K562 (cell line): ENCODE data around the gene MAGI3. TPM values are rescaled to one million over a fixed set of nuclear protein-coding genes. Genes with fewer than 3 reads are reported as not detected.

ENCODE experiments used
- ATAC-seq: fragments of 200-7000 bp; cut with Tn5 transposase; 3 replicates; pipeline ENCODE4 v1.9.1; 2020; ENCODE audit warnings: moderate library complexity
- BruUV-seq: library from RNA; stranded (reverse); fragments of 400-500 nt; replicated peaks from 2 replicates; lab custom pipeline; 2021; lab: Mats Ljungman, UMichigan
- CTCF ChIA-PET: fragments of 300-600 bp; formaldehyde crosslinking; extraction: SDS; loops from one replicate; lab custom pipeline; 2021; ENCODE audit warnings: low intra/inter-chr PET ratio; lab: Yijun Ruan, JAX
- POLR2A ChIA-PET: fragments of 300-600, 350-650 bp; sonication (Branson Sonifier 250); formaldehyde crosslinking; extraction: SDS; loops from one replicate; lab custom pipeline; 2021; ENCODE audit warnings: antibody characterized with exemption, inconsistent platforms; lab: Yijun Ruan, JAX
- DNase-seq, 4 experiments: peaks; one replicate each; pipeline versions ENCODE4 v3.0.0 to v3.0.0-alpha.2; 2011 to 2018; ENCODE audit warnings: low spot score in 3 of 4, mixed read lengths in 3 of 4; ENCODE audit errors: extremely low read depth in 1 of 4
- FAIRE-seq: peaks from 2 replicates; lab custom pipeline; 2011; peaks lifted over from hg19 to GRCh38; lab: Jason Lieb, UNC
- H2AFZ ChIP-seq: 2 replicates; pipeline ENCODE4 v1.6.0; 2011; ENCODE audit warnings: low read depth, low read length, control low read depth, inconsistent platforms
- H3K27ac ChIP-seq: fragments of 200-600 bp; 3 replicates; pipeline ENCODE4 v1.8.0; 2011; ENCODE audit warnings: low read depth, mild to moderate bottlenecking, control low read depth, inconsistent platforms, low read length, moderate library complexity, mixed read lengths; ENCODE audit errors: extremely low read depth
- H3K27me3 ChIP-seq, 2 experiments: fragments of 300-600 bp in 1 of 2; 2 replicates in 1 of 2; 3 replicates in 1 of 2; pipeline versions ENCODE4 v1.6.0 to v1.8.0; 2011; ENCODE audit warnings: inconsistent platforms in 2 of 2, low read length in 2 of 2, mild to moderate bottlenecking in 1 of 2, mixed read lengths in 1 of 2, moderate library complexity in 1 of 2; ENCODE audit not compliant: control insufficient read depth in 2 of 2, insufficient read depth in 2 of 2
- H3K36me3 ChIP-seq: fragments of 300-600 bp; 3 replicates; pipeline ENCODE4 v1.8.0; 2011; ENCODE audit warnings: mild to moderate bottlenecking, low read length, inconsistent platforms; ENCODE audit not compliant: control insufficient read depth, insufficient read depth
- H3K4me1 ChIP-seq, 2 experiments: fragments of 200-600 bp in 1 of 2; replicated peaks in 1 of 2; 2 replicates in 1 of 2; 3 replicates in 1 of 2; pipeline versions ENCODE4 v1.5.1 to v1.8.0; 2011; ENCODE audit warnings: inconsistent platforms in 2 of 2, low read length in 2 of 2, mild to moderate bottlenecking in 1 of 2, mixed read lengths in 1 of 2, moderate library complexity in 1 of 2; ENCODE audit not compliant: control insufficient read depth in 2 of 2, insufficient read depth in 2 of 2
- H3K4me2 ChIP-seq: 2 replicates; pipeline ENCODE4 v1.6.1; 2011; ENCODE audit warnings: low read length, control low read depth, inconsistent platforms, mixed read lengths; ENCODE audit not compliant: insufficient read depth
- H3K4me3 ChIP-seq: fragments of 200-600 bp; sonication (generic), shearing (Covaris generic); 2 replicates; pipeline ENCODE4 v1.5.1; 2016; ENCODE audit warnings: control low read depth, inconsistent platforms
- H3K79me2 ChIP-seq: fragments of 200-600 bp; 3 replicates; pipeline ENCODE4 v1.8.0; 2011; ENCODE audit warnings: low read length, inconsistent platforms; ENCODE audit not compliant: control insufficient read depth, insufficient read depth
- H3K9ac ChIP-seq, 2 experiments: 2 replicates each; pipeline versions ENCODE4 v1.6.0 to v1.6.1; 2011; ENCODE audit warnings: low read depth in 2 of 2, low read length in 2 of 2, control low read depth in 1 of 2, inconsistent platforms in 1 of 2, mild to moderate bottlenecking in 1 of 2, mixed read lengths in 1 of 2; ENCODE audit not compliant: insufficient read depth in 1 of 2
- H3K9me1 ChIP-seq: one replicate; pipeline ENCODE4 v1.6.0; 2011; ENCODE audit warnings: inconsistent platforms, mild to moderate bottlenecking, low read length, moderate library complexity; ENCODE audit not compliant: control insufficient read depth, insufficient read depth
- H3K9me3 ChIP-seq: replicated peaks from 2 replicates; pipeline ENCODE4 v1.5.1; 2011; ENCODE audit warnings: low read depth, low read length, inconsistent platforms; ENCODE audit not compliant: control insufficient read depth, insufficient read depth
- H4K20me1 ChIP-seq: replicated peaks from 2 replicates; pipeline ENCODE4 v1.6.1; 2011; ENCODE audit warnings: low read length, inconsistent platforms, mixed read lengths; ENCODE audit not compliant: control insufficient read depth, insufficient read depth
- CTBP1 ChIP-seq: fragments of 450-650 bp; IDR thresholded peaks from 2 replicates; pipeline ENCODE4 v1.6.1; 2016; ENCODE audit warnings: borderline replicate concordance
- EGR1 ChIP-seq: fragments of 450-650 bp; conservative IDR thresholded peaks from 2 replicates; pipeline ENCODE4 v1.6.1; 2017; ENCODE audit warnings: mild to moderate bottlenecking
- FOXK2 ChIP-seq, 2 experiments: fragments of 450-650 bp; IDR thresholded peaks in 1 of 2; conservative IDR thresholded peaks in 1 of 2; 2 replicates each; pipeline ENCODE4 v1.6.1; 2016; ENCODE audit warnings: low read depth in 2 of 2, mild to moderate bottlenecking in 1 of 2
- POLR2H ChIP-seq: IDR thresholded peaks from 2 replicates; pipeline ENCODE4 v1.6.1; 2016; ENCODE audit warnings: missing genetic modification characterization, low read depth, mild to moderate bottlenecking, control low read depth, missing compliant biosample characterization, moderate library complexity
- PRMT5 ChIP-seq: sonication (generic); formaldehyde crosslinking; IDR thresholded peaks from 2 replicates; pipeline ENCODE4 v1.5.0; 2020; ENCODE audit warnings: missing genetic modification reagents
- ZNF324 ChIP-seq: fragments of 250-450 bp; sonication (Bioruptor Pico); IDR thresholded peaks from 2 replicates; pipeline ENCODE4 v1.4.0; 2020; ENCODE audit warnings: mild to moderate bottlenecking
- ZNF384 ChIP-seq: IDR thresholded peaks from 2 replicates; pipeline ENCODE4 v1.6.1; 2012; ENCODE audit warnings: low read depth, low read length, improper control_type of control experiment
- WGBS: fragments of 100-300 bp; shearing (Covaris generic); methylation state at CpG from one replicate; pipeline ENCODE4 v1.1.6; 2016; ENCODE audit warnings: low coverage, mixed read lengths; ENCODE audit not compliant: insufficient coverage; ENCODE audit errors: missing lambda C conversion rate; 5-methylcytosine and 5-hydroxymethylcytosine counted together
- in situ Hi-C: fragments of 300-500 bp; cut with MboI; formaldehyde crosslinking; loops from 4 replicates; pipeline ENCODE4 v1.15.0; 2018; ENCODE audit warnings: inconsistent platforms, mixed read lengths
- intact Hi-C: fragments of 100-400 bp; cut with micrococcal nuclease; formaldehyde crosslinking; loops from 2 replicates; pipeline ENCODE4 v1.14.2; 2022
- polyA plus RNA-seq, 8 experiments: library from polyadenylated mRNA; depleted of rRNA in 4 of 8; stranded (reverse) in 5 of 8; unstranded in 3 of 8; fragments of >200 nt; fragmentation: Nextera tagmentation in 2 of 8; fragmentation: Illumina TruSeq in 1 of 8; extraction: Ambion mirVana in 2 of 8; extraction: Trizol in 1 of 8; gene quantifications; 2 replicates each; pipeline versions ENCODE4 v1.2.1 to v1.2.3, GENCODE V29; 2011 to 2014; ENCODE audit warnings: inconsistent platforms in 1 of 8, missing spikeins in 1 of 8
- total RNA-seq, 7 experiments: library from RNA; depleted of rRNA in 6 of 7; stranded (reverse); fragments of >200 nt in 6 of 7; fragmentation: Illumina TruSeq in 2 of 7; extraction: Trizol in 2 of 7; gene quantifications; 2 replicates each; pipeline versions ENCODE4 v1.2.1 to v1.2.3, GENCODE V29; 2011 to 2021; ENCODE audit warnings: low replicate concordance in 1 of 7
- TF ChIP-seq, protein P1 (sequence below): fragments of 450-650 bp; conservative IDR thresholded peaks from 2 replicates; pipeline ENCODE4 v1.6.1; 2016; ENCODE audit warnings: missing genetic modification characterization, low read depth, mild to moderate bottlenecking, control low read depth, missing compliant biosample characterization

Gene MAGI3
- total and polyA plus RNA-seq, 9 of the 15 experiments (the other 6 are each of a cell fraction or from before 2014, with no cell fraction given) = 1.0 to 8.6 (median 5.5) TPM

DNA sequence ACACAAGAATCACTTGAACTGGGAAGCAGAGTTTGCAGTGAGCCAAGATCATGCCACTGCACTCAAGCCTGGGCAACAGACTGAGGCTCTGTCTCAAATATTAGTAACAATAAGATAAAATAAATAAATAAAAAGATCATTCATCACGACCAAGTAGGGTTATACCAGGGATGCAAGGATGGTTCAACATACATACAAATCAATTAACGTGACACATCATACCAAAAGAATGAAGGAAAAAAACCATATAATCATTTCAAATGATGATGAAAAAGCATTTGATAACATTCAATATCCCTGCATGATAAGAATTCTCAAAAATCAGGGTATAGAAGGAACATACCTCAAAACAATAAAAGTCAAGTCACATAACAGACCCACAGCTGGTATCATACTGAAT lies 330.7 kb downstream of the MAGI3 start:
- CTCF ChIA-PET = no interaction called here

GRCh38 chr1:113732802-113733201 lies 342.5 kb downstream of the MAGI3 start:
- Histone ChIP-seq H4K20me1 (no peaks in the 10 kb centered on the region), H3K4me3 (no peak overlapping the region)
- POLR2A ChIA-PET = no interaction called here

More for the DNA sequence above, 330.7 kb downstream of the MAGI3 start:
- no peaks in the 10 kb centered on the region for H3K79me2 ChIP-seq
- DNase-seq (no peak), FAIRE-seq (no peak), ATAC-seq (no peak)
- H3K27ac ChIP-seq = no peak overlapping the region
- H2AFZ ChIP-seq = no peak overlapping the region
- no peak overlapping the region for H3K4me2 ChIP-seq
- intact Hi-C loops (no loop called here), in situ Hi-C loops (no loop called here)
- POLR2A ChIA-PET = interaction anchor here (0.6 kb wide), 1 partner anchor 561 kb away, joined by 3 read pairs; no protein-coding TSS in a partner anchor
- 81% methylated on average over 2 of the region's 2 CpGs for WGBS
- peaks cover 16% of the 10 kb centered on the region for H3K9me3 ChIP-seq
- TF ChIP-seq ZNF324 (CRISPR knock-in tag) (peak; percentile 93), CTBP1 (no peak), PRMT5 (CRISPR knock-in tag) (no peak), POLR2H (no peak), FOXK2 (conservative IDR thresholded peaks at IDR 0.05 in 1 of 2, IDR thresholded peaks at IDR 0.05 in 1 of 2; ENCODE audit: low read depth in 2 of 2) (no peak)
- no peak overlapping the region for H3K4me3 ChIP-seq
- H3K9ac ChIP-seq = no peak overlapping the region
- no peaks in the 10 kb centered on the region for H3K27me3 ChIP-seq
- H4K20me1 ChIP-seq = no peaks in the 10 kb centered on the region
- H3K4me1 ChIP-seq = no peaks in the 10 kb centered on the region
- H3K9me1 ChIP-seq = no peaks in the 10 kb centered on the region
- H3K36me3 ChIP-seq = peaks cover 40% of the 10 kb centered on the region; the same call in 2 of the 3 replicates
- no TSS peak for BruUV-seq

More at GRCh38 chr1:113732802-113733201, 342.5 kb downstream of the MAGI3 start:
- in situ Hi-C loops = no loop called here
- H3K27me3 ChIP-seq = no peaks in the 10 kb centered on the region
- no peak overlapping the region for H3K4me2 ChIP-seq
- no peak overlapping the region for H3K27ac ChIP-seq
- H3K4me1 ChIP-seq = no peaks in the 10 kb centered on the region
- intact Hi-C loops = no loop called here
- no TSS peak for BruUV-seq
- peak; percentile 17; the same call in 1 of the 2 replicates for TF ChIP-seq EGR1
- peak; percentile 59; the same call in 1 of the 2 replicates for TF ChIP-seq ZNF384
- TF ChIP-seq, protein P1, sequence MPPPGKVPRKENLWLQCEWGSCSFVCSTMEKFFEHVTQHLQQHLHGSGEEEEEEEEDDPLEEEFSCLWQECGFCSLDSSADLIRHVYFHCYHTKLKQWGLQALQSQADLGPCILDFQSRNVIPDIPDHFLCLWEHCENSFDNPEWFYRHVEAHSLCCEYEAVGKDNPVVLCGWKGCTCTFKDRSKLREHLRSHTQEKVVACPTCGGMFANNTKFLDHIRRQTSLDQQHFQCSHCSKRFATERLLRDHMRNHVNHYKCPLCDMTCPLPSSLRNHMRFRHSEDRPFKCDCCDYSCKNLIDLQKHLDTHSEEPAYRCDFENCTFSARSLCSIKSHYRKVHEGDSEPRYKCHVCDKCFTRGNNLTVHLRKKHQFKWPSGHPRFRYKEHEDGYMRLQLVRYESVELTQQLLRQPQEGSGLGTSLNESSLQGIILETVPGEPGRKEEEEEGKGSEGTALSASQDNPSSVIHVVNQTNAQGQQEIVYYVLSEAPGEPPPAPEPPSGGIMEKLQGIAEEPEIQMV (tag) = no peak
- H3K9ac ChIP-seq = no peak overlapping the region
- no peaks in the 10 kb centered on the region for H3K9me3 ChIP-seq
- peak; percentile 49; the same call in 2 of the 3 replicates for ATAC-seq
- H3K36me3 ChIP-seq = peaks cover 30% of the 10 kb centered on the region; the same call in 1 of the 3 replicates
- WGBS = 69% methylated on average over 5 of the region's 5 CpGs
- no peaks in the 10 kb centered on the region for H3K9me1 ChIP-seq
- no peak overlapping the region for H2AFZ ChIP-seq
- peak in 1 of 4 experiments; percentile 9 for DNase-seq
- no peaks in the 10 kb centered on the region for H3K79me2 ChIP-seq
- no peak for FAIRE-seq
- CTCF ChIA-PET = no interaction called here
